ENCODE data around the gene GBP1.
A peak's percentile ranks its signal among the peaks of the same experiment; 100 is the strongest.
"Not testable (repeated sequence)": the region's sequence is repeated elsewhere in the genome, so short reads cannot be mapped to it uniquely, and the experiment has no call there.

Gene GBP1

GRCh38 chr1:89051955-89052312 lies 13.1 kb downstream of the GBP1 start:
- DNase-seq (ENCODE audit: insufficient read length, low spot score) (no peak), FAIRE-seq (no peak)

- DNase-seq (ENCODE audit: insufficient read length, low spot score) (no peak), FAIRE-seq (no peak)
These were observed 13.6 kb downstream of the GBP1 start for GRCh38 chr1:89051300-89051954.

GRCh38 chr1:89050649-89051033 lies 14.4 kb downstream of the GBP1 start:
- DNase-seq (ENCODE audit: insufficient read length, low spot score) = no peak

GRCh38 chr1:89049901-89050648 lies 14.9 kb downstream of the GBP1 start:
- not testable (repeated sequence) for FAIRE-seq; DNase-seq (ENCODE audit: insufficient read length, low spot score)

More at GRCh38 chr1:89050649-89051033, 14.4 kb downstream of the GBP1 start:
- no peak for FAIRE-seq

GRCh38 chr1:89049187-89049586 lies 15.8 kb downstream of the GBP1 start:
- peak; percentile 62 for FAIRE-seq
- DNase-seq (ENCODE audit: insufficient read length, low spot score) = not testable (repeated sequence)

- DNase-seq (ENCODE audit: insufficient read length, low spot score) = no peak
- FAIRE-seq = no peak
These were observed 17.3 kb downstream of the GBP1 start for GRCh38 chr1:89047734-89048133.

GRCh38 chr1:89046318-89047183 lies 18.5 kb downstream of the GBP1 start:
- FAIRE-seq; DNase-seq (ENCODE audit: insufficient read length, low spot score): not testable (repeated sequence)

- DNase-seq (ENCODE audit: insufficient read length, low spot score) (no peak), FAIRE-seq (no peak)
These were observed 19.9 kb downstream of the GBP1 start for GRCh38 chr1:89044970-89045721.

GRCh38 chr1:89043940-89044339 lies 21.1 kb downstream of the GBP1 start:
- FAIRE-seq = no peak

GRCh38 chr1:89042491-89042890 lies 22.5 kb downstream of the GBP1 start:
- FAIRE-seq (no peak), DNase-seq (ENCODE audit: insufficient read length, low spot score) (no peak)

More at GRCh38 chr1:89043940-89044339, 21.1 kb downstream of the GBP1 start:
- no peak for DNase-seq (ENCODE audit: insufficient read length, low spot score)

- no peak for DNase-seq (ENCODE audit: insufficient read length, low spot score)
- no peak for FAIRE-seq
These were observed 23.3 kb downstream of the GBP1 start for GRCh38 chr1:89041721-89042120.

- DNase-seq (ENCODE audit: insufficient read length, low spot score) (no peak), FAIRE-seq (no peak)
These were observed 23.8 kb downstream of the GBP1 start for GRCh38 chr1:89041119-89041641.

- DNase-seq (ENCODE audit: insufficient read length, low spot score) (no peak), FAIRE-seq (no peak)
These were observed 24.7 kb downstream of the GBP1 start for GRCh38 chr1:89040315-89040626.

- FAIRE-seq (no peak), DNase-seq (ENCODE audit: insufficient read length, low spot score) (no peak)
These were observed 27.8 kb downstream of the GBP1 start for GRCh38 chr1:89037186-89037585.

GRCh38 chr1:89035080-89035479 lies 29.9 kb downstream of the GBP1 start:
- FAIRE-seq (no peak), DNase-seq (ENCODE audit: insufficient read length, low spot score) (no peak)

- FAIRE-seq; DNase-seq (ENCODE audit: insufficient read length, low spot score): not testable (repeated sequence)
These were observed 31.0 kb downstream of the GBP1 start for GRCh38 chr1:89034004-89034403.

GRCh38 chr1:89029051-89029450 lies 36.0 kb downstream of the GBP1 start:
- not testable (repeated sequence) for FAIRE-seq; DNase-seq (ENCODE audit: insufficient read length, low spot score)

- FAIRE-seq (no peak), DNase-seq (ENCODE audit: insufficient read length, low spot score) (no peak)
These were observed 39.1 kb downstream of the GBP1 start for GRCh38 chr1:89025928-89026327.

- no peak for DNase-seq (ENCODE audit: insufficient read length, low spot score)
These were observed 42.0 kb downstream of the GBP1 start for GRCh38 chr1:89023026-89023425.

GRCh38 chr1:89022167-89022959 lies 42.6 kb downstream of the GBP1 start, which contains the start of gene GBP3:
Gene GBP3, minus strand, starts transcription at chr1:89022866. Its CDS starts 2,145 bp downstream, at chr1:89020721.
- DNase-seq (ENCODE audit: insufficient read length, low spot score) (peak; percentile 29), FAIRE-seq (no peak)

More at GRCh38 chr1:89023026-89023425, 42.0 kb downstream of the GBP1 start:
- FAIRE-seq = no peak

Measured in HTR-8/SVneo (cell line).